Cardiac fibroblast (primary cell): Measurements from ENCODE around the gene EPHA10.
"Not testable (repeated sequence)": the region's sequence is repeated elsewhere in the genome, so short reads cannot be mapped to it uniquely, and the experiment has no call there.

Experiments used
- DNase-seq, 2 donors: peaks; one replicate each; pipeline versions ENCODE4 v3.0.0 to v3.0.0-alpha.2; 2010; ENCODE audit warnings: low read depth in 2 of 2
- H3K4me3 ChIP-seq, 2 donors: replicated peaks in 1 of 2; 1 replicate in 1 of 2; 2 replicates in 1 of 2; pipeline ENCODE4 v1.5.1; 2011; ENCODE audit warnings: low read depth in 2 of 2, low read length in 2 of 2, mild to moderate bottlenecking in 2 of 2, moderate library complexity in 1 of 2
- TF ChIP-seq, protein P1 (sequence below): IDR thresholded peaks from one replicate; pipeline ENCODE4 v1.5.1; 2011; ENCODE audit warnings: low read depth, mild to moderate bottlenecking, low read length, inconsistent platforms

Gene EPHA10

DNA sequence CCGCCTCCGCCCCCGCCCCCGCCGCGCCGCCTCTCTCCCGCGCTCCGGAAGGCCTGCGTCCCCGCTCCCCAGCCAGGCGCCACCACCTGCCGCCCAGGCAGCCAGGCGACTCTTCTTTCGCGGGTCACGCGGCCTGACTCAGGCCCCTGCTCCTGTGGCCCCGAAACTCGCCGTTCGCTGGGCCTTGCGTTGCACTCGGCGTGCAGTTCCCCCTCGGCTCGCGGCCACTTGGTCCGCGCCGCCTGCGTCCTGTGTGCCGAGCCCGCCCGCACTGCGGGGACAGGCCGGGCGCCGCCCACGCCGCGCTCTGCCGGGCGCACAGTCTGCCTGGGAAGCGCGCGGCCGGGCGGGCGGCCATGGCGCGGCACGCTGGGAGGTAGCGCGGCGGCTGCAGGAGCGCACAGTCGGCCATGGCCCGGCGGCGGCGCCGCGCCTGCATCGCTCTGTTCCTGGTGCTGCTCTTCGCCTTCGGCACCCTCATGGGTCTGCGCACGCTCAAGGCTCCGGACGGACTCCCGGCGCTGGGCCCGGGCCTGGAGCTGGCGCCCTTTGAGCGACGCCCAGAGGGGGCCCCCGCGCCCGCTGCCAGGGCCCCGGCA is 29.0 kb upstream of the EPHA10 start, which contains the start of gene MANEAL:
MANEAL (plus strand) TSS at position 75 of the 599 bp plus-strand sequence; CDS start at position 411, 336 bp downstream.
- peak; percentile 41 to 62 for DNase-seq
- TF ChIP-seq, protein P1, sequence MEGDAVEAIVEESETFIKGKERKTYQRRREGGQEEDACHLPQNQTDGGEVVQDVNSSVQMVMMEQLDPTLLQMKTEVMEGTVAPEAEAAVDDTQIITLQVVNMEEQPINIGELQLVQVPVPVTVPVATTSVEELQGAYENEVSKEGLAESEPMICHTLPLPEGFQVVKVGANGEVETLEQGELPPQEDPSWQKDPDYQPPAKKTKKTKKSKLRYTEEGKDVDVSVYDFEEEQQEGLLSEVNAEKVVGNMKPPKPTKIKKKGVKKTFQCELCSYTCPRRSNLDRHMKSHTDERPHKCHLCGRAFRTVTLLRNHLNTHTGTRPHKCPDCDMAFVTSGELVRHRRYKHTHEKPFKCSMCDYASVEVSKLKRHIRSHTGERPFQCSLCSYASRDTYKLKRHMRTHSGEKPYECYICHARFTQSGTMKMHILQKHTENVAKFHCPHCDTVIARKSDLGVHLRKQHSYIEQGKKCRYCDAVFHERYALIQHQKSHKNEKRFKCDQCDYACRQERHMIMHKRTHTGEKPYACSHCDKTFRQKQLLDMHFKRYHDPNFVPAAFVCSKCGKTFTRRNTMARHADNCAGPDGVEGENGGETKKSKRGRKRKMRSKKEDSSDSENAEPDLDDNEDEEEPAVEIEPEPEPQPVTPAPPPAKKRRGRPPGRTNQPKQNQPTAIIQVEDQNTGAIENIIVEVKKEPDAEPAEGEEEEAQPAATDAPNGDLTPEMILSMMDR: no peak
- H3K4me3 ChIP-seq: peak within 1 kb of the TSS; percentile 47 to 52

DNA sequence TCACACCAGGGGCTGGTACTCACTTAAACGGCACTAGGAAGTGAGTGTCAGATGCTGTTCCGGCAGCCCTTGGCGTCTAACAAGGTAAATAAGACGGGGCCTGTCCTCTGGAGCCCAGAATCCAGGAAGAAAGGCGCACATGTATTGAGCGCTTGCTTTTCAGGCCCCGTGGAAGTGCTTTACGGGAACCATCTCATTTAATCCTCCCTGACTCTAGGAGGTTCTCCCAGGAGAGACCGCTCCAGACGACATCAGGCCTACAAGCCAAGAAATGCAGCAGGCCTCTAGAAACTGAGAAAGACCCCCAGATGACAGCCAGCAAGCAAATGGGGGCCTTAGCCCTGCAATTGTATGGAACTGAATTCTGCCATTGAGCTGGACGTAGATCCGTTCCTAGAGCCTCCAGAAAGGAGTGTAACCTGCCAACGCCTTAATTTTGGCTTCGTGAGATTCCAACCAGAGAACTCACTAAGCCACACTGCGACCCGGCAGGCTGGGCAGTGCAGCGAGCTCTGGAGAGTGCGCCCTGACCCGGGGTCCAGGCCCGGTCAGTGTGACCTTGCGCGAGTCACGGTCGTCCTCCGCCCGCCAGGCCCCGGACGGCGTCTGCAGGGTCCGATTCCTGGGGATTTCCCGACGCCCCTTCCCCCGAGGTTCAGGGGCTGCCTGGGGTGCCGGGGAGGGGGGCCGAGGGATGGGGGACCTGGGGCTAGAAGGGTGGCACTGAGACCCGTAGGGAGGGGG is 28.2 kb upstream of the EPHA10 start:
- DNase-seq: no peak
- no peak overlapping the region for H3K4me3 ChIP-seq
- TF ChIP-seq, protein P1: no peak

GRCh38 chr1:37782491-37782890 is 17.6 kb upstream of the EPHA10 start:
- TF ChIP-seq, protein P1: no peak
- no peak for DNase-seq
- H3K4me3 ChIP-seq: no peak overlapping the region

DNA sequence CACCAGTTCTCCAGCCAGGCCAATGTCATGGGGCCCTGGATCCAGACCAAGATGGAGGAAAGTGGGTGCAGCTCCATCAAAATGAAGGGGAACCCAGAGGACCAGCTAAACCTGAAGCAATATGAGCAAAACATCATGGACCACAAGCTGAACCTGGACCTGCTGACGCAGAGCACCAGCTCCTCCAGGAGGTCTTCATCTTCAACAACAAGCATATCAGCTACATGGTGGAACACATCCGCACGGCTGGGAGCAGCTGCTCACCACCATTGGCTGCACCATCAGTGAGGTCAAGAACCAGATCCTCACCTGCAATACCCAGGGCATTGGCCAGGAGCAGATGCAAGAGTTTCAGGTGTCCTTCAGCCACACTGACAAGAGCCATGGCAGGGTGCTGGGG is 13.7 kb upstream of the EPHA10 start:
- no peak for DNase-seq
- TF ChIP-seq, protein P1: no peak
- no peak overlapping the region for H3K4me3 ChIP-seq

DNA sequence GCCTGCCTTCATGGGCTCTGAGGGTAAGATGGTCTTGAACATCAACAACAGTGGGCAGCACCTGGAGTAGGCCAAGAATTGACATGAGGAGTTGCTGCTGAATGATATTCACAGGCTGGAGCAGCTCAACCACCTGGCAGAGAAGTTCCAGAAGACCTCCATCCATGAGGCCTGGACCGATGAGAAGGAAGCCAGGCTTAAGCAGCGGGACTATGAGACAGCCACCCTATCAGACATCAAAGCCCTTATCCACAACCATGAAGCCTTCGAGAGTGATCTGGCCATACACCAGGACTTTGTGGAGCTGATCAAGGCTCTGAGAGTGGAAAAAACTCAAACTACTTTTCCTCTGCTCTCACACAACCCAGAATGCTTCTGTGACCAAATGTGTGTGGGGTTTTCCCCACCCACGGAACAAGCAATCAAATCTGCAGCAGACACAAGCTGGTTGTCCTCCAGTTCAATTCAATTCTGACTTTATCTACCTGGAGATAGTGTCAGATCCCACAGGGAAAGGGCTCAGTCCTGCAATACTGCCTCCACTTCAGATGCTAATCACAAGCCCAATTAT is 12.1 kb upstream of the EPHA10 start:
- TF ChIP-seq, protein P1: no peak
- no peak overlapping the region for H3K4me3 ChIP-seq
- no peak for DNase-seq

GRCh38 chr1:37771440-37771839 is 6.5 kb upstream of the EPHA10 start:
- not testable (repeated sequence) for H3K4me3 ChIP-seq, DNase-seq

GRCh38 chr1:37767488-37767887 is 2.6 kb upstream of the EPHA10 start:
- no peak for DNase-seq
- no peak overlapping the region for H3K4me3 ChIP-seq
- TF ChIP-seq, protein P1: no peak
